ENCODE measurements around the gene FUT7. TPM values are rescaled to one million over a fixed set of nuclear protein-coding genes. Genes with fewer than 3 reads are reported as not detected.

Gene FUT7
- total RNA-seq, 1 experiment from 2014 or later: not detected

GRCh38 chr9:137011156-137011555, 20.7 kb downstream of the FUT7 start:
- Histone ChIP-seq H3K36me3 (ENCODE audit: insufficient read depth, low read length, poor library complexity, severe bottlenecking) (peaks cover 3% of the 10 kb centered on the region), H3K4me3 (ENCODE audit: low read depth, low read length, poor library complexity, severe bottlenecking) (no peak overlapping the region), H3K9me3 (ENCODE audit: low read depth, low read length, poor library complexity, severe bottlenecking) (no peaks in the 10 kb centered on the region), H3K4me1 (ENCODE audit: insufficient read depth, low read length, poor library complexity, severe bottlenecking) (no peaks in the 10 kb centered on the region), H3K27ac (ENCODE audit: low read depth, low read length, poor library complexity, severe bottlenecking) (no peak overlapping the region), H3K27me3 (replicated peaks; ENCODE audit: insufficient read depth, low read depth, low read length, poor library complexity) (no peaks in the 10 kb centered on the region)
- CTCF ChIA-PET: no interaction called here
- intact Hi-C loops (cut with micrococcal nuclease; ENCODE audit: unreplicated experiment): no loop called here
- BruUV-seq (replicated peaks): no TSS peak
- no peak for TF ChIP-seq EZH2 (IDR thresholded peaks at IDR 0.05; ENCODE audit: borderline replicate concordance, low read depth, low read length, poor library complexity, severe bottlenecking)
- TF ChIP-seq CTCF (conservative IDR thresholded peaks at IDR 0.05; ENCODE audit: low read depth, low read length): no peak
- POLR2A ChIA-PET (ENCODE audit: low non-redundant PET): no interaction called here
- DNase-seq (ENCODE audit: low spot score): no peak

- POLR2A ChIA-PET (ENCODE audit: low non-redundant PET): no interaction called here
- TF ChIP-seq EZH2 (IDR thresholded peaks at IDR 0.05; ENCODE audit: borderline replicate concordance, low read depth, low read length, poor library complexity, severe bottlenecking) (no peak), CTCF (conservative IDR thresholded peaks at IDR 0.05; ENCODE audit: low read depth, low read length) (no peak)
These were observed 21.8 kb downstream of the FUT7 start for GRCh38 chr9:137009938-137010732.

GRCh38 chr9:137009217-137009616, 22.7 kb downstream of the FUT7 start:
- no peak overlapping the region for H3K27ac ChIP-seq (ENCODE audit: low read depth, low read length, poor library complexity, severe bottlenecking)
- intact Hi-C loops (cut with micrococcal nuclease; ENCODE audit: unreplicated experiment): no loop called here
- peaks cover 3% of the 10 kb centered on the region for H3K36me3 ChIP-seq (ENCODE audit: insufficient read depth, low read length, poor library complexity, severe bottlenecking)
- H3K4me1 ChIP-seq (ENCODE audit: insufficient read depth, low read length, poor library complexity, severe bottlenecking): no peaks in the 10 kb centered on the region
- H3K27me3 ChIP-seq (replicated peaks; ENCODE audit: insufficient read depth, low read depth, low read length, poor library complexity): no peaks in the 10 kb centered on the region
- POLR2A ChIA-PET (ENCODE audit: low non-redundant PET): no interaction called here
- H3K4me3 ChIP-seq (ENCODE audit: low read depth, low read length, poor library complexity, severe bottlenecking): no peak overlapping the region
- CTCF ChIA-PET: no interaction called here
- no peak for TF ChIP-seq EZH2 (IDR thresholded peaks at IDR 0.05; ENCODE audit: borderline replicate concordance, low read depth, low read length, poor library complexity, severe bottlenecking)
- TF ChIP-seq CTCF (conservative IDR thresholded peaks at IDR 0.05; ENCODE audit: low read depth, low read length): no peak
- no peak for DNase-seq (ENCODE audit: low spot score)
- no TSS peak for BruUV-seq (replicated peaks)
- no peaks in the 10 kb centered on the region for H3K9me3 ChIP-seq (ENCODE audit: low read depth, low read length, poor library complexity, severe bottlenecking)

More at GRCh38 chr9:137009938-137010732, 21.8 kb downstream of the FUT7 start:
- BruUV-seq (replicated peaks): no TSS peak
- intact Hi-C loops (cut with micrococcal nuclease; ENCODE audit: unreplicated experiment): no loop called here
- H3K27ac ChIP-seq (ENCODE audit: low read depth, low read length, poor library complexity, severe bottlenecking): no peak overlapping the region
- no peak overlapping the region for H3K4me3 ChIP-seq (ENCODE audit: low read depth, low read length, poor library complexity, severe bottlenecking)
- H3K36me3 ChIP-seq (ENCODE audit: insufficient read depth, low read length, poor library complexity, severe bottlenecking): peaks cover 3% of the 10 kb centered on the region
- H3K9me3 ChIP-seq (ENCODE audit: low read depth, low read length, poor library complexity, severe bottlenecking): no peaks in the 10 kb centered on the region
- H3K4me1 ChIP-seq (ENCODE audit: insufficient read depth, low read length, poor library complexity, severe bottlenecking): no peaks in the 10 kb centered on the region
- no peaks in the 10 kb centered on the region for H3K27me3 ChIP-seq (replicated peaks; ENCODE audit: insufficient read depth, low read depth, low read length, poor library complexity)
- CTCF ChIA-PET: interaction anchor here (0.6 kb wide), 1 partner anchor 19 kb away, joined by 3 read pairs; no protein-coding TSS in a partner anchor
- DNase-seq (ENCODE audit: low spot score): no peak
